HG02623 (cell line): ENCODE results near the gene CNNM3.
A peak's percentile ranks its signal among the peaks of the same experiment; 100 is the strongest.

Source experiments
- ATAC-seq: cut with Tn5 transposase; IDR thresholded peaks from one replicate; pipeline ENCODE4 v1.9.1; 2021; ENCODE audit warnings: moderate library complexity; ENCODE audit not compliant: unreplicated experiment

CNNM3 gene

GRCh38 chr2:96838345-96839292 is 22.6 kb downstream of the CNNM3 start:
- ATAC-seq, result no peak

- peak; percentile 53 for ATAC-seq
Measured at GRCh38 chr2:96839293-96839874, 23.3 kb downstream of the CNNM3 start.

- ATAC-seq, result no peak
Measured at GRCh38 chr2:96839875-96840850, 24.1 kb downstream of the CNNM3 start.

- no peak for ATAC-seq
Measured at GRCh38 chr2:96841701-96842495, 25.8 kb downstream of the CNNM3 start.

- no peak for ATAC-seq
Measured at GRCh38 chr2:96842600-96842999, 26.5 kb downstream of the CNNM3 start.

GRCh38 chr2:96843538-96844268 is 27.6 kb downstream of the CNNM3 start, which contains the start of gene ANKRD23:
TSS of gene ANKRD23 (minus strand) at chr2:96844021. CDS start at chr2:96843992, 29 bp downstream.
- ATAC-seq, result no peak

- ATAC-seq, result no peak
Measured at GRCh38 chr2:96844405-96844808, 28.3 kb downstream of the CNNM3 start.

GRCh38 chr2:96846825-96847224 is 30.8 kb downstream of the CNNM3 start:
- no peak for ATAC-seq

- ATAC-seq, result no peak
Measured at GRCh38 chr2:96847586-96847985, 31.5 kb downstream of the CNNM3 start.

- ATAC-seq, result no peak
Measured at GRCh38 chr2:96848264-96848663, 32.2 kb downstream of the CNNM3 start.

- no peak for ATAC-seq
Measured at GRCh38 chr2:96852667-96853066, 36.6 kb downstream of the CNNM3 start.

GRCh38 chr2:96853321-96853720 is 37.3 kb downstream of the CNNM3 start:
- ATAC-seq, result no peak

GRCh38 chr2:96856776-96857666 is 41.0 kb downstream of the CNNM3 start:
- no peak for ATAC-seq

- peak; percentile 91 for ATAC-seq
Measured at GRCh38 chr2:96857667-96858372, 41.8 kb downstream of the CNNM3 start, which contains the start of gene ANKRD39. TSS of gene ANKRD39 (minus strand) at chr2:96858016. CDS start at chr2:96857987, 29 bp downstream.

GRCh38 chr2:96859099-96859649 is 43.1 kb downstream of the CNNM3 start:
- ATAC-seq, result no peak

- ATAC-seq, result no peak
Measured at GRCh38 chr2:96859681-96860064, 43.6 kb downstream of the CNNM3 start.
